GM18907 (cell line): ENCODE results near the gene ADGRV1.
"Not testable (repeated sequence)": the region's sequence is repeated elsewhere in the genome, so short reads cannot be mapped to it uniquely, and the experiment has no call there.

Source experiments
- ATAC-seq: cut with Tn5 transposase; IDR thresholded peaks from one replicate; pipeline ENCODE4 v1.9.1; 2021; ENCODE audit warnings: mild to moderate bottlenecking, moderate library complexity; ENCODE audit not compliant: unreplicated experiment

The ADGRV1 gene

DNA sequence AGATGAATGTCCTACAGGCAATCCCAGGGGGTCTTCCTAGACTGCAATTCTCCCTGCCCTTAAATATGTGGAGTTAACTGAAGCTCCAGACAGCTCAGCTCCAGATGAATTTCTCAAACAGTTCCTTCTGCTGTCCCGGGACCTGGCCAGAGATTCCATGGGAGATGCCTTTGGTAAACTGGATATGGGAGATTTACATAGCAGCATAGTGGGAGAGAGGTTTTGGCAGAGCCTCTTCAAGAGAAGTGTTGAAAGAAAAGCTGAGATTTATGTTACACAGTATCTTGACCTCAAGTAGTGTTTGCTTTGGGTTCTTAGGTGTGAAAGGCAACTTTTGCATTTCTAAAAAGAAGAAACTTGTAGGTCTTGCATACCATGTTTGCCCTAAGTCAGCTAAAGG lies 459.6 kb downstream of the ADGRV1 start:
- no peak for ATAC-seq

DNA sequence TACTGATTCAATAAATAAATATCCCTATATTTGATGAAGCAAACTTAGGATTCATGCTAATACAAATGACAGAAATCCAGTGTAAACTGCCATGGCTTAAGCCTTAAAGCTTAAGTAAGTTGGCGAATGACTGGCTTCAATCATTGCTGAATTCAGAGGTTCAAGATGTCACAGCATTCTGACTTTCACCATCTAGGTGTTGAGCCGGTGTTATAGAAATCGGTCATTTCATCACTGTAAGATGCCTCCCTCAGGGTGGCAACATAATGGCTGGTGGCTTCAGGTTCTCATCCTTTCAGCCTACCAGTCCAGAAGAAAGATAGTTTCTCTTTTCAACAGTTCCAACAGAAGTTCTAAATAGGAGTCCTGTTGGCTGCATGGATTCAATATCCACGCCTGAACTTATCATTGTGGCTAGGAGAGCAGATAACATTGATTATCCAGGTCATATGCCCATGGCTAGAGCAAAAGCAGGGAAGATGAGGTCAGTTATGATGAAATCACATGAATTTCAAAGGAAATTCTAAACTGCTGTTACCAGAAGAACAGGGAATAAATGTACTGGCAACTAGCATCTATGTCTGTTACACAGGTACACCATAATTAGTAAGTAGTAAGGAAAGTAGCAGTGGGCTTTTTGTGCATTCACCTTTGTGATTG lies 460.2 kb downstream of the ADGRV1 start:
- no peak for ATAC-seq

DNA sequence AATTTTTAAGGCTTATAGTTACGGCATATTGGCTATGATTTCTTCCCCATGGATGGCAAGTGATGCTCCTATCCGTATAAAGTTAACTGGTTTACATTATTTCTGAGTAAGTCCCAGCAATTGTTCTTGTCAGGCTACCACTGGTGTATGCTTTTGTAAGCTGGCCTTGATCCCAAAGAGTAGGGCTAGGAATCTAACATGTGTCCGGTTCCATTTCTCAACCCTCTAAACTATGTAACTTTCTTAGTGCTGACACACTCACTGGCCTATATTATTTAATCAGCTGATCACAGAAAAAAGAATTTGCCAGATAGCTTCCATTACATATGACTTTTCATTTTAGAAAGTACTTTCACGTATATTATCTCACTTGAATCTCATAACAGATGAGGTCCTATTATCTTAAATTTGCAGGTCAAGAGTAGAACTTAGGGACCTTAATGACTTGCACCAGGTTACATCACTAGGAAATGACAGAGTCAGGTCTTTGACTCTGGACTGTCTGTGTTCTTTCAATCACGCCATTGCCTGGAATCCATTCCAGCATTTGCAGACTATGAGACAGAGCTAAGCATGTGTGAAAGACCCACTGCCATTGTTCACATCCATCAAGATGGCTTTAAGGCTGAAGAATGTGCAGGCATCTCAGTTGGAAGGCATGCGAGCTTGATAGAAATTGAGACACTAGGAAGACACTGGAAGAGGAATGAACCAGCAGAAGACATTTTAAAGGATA lies 461.6 kb downstream of the ADGRV1 start:
- ATAC-seq: no peak

DNA sequence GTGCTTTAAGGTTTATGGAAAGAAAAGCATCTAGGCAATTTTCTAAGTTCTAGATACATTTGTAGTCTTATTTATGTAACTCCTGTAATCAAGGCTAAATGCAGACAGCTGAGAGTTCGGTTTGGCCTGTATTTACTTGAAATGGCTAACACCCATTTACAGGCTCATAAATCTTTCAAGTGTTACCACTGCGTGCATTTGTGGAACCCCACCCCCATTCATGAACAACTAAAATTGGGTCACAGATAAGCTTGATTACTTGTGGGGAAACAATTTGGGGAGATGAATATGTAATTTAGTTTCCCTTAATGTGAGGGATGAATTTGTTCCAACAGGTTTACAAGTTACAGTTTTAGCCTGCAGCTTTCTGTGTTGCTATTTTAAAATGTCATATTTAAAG lies 463.9 kb downstream of the ADGRV1 start:
- no peak for ATAC-seq

DNA sequence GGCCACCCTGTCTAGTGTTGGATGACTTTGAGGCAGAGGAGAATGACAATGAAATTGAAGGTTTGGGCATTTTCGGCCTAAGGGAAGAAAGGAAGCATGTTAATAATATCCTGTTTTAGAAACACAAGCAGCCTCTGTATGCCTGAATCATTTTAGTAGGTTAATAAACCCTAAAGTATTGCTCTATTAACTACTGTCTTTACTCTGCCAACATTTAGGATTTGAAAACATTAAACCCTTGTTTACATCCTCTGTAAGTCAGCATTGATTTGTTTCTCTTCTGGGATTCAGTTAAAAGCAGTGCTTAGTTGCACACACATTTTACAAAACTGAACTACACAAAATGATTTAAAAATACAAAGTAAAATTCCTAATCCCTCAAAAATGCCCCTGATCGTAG lies 465.6 kb downstream of the ADGRV1 start:
- ATAC-seq: no peak

DNA sequence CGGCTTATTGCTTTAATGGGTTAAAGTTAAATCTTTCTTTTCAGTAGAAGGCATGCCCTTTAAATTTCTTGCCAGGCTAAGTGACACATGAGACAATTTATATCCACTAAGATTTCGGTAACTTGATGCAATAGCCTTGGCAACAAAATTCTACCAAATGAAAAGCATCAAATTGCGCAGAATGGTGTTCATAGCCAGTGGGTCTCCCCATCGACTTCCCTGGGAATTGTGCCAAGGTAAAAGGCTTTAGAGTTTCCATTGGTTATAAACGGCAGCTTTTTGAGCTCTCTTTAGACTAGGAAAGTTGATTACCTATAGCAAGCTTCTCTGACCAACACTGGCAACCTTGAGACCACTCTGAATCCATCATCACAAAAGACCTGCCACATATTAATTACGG lies 466.1 kb downstream of the ADGRV1 start:
- ATAC-seq: no peak

DNA sequence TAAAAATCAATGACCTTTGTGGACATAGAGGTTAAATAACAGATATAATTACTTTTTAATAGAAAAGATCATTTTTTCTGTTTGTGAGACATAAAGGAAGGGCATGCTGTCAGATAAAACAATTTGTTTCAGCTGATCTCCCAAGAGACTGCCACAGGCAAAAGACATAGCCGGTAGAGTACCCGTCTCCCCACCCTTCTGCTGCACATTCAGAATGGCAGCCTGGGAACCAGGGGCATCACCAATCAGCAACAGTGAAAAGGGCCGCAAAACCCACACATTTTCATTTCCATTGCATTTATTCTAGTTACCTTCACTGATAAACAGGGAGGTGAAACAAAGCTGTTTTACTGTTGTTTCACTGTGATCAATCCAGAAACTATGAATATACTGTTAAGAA lies 466.9 kb downstream of the ADGRV1 start:
- ATAC-seq: no peak

DNA sequence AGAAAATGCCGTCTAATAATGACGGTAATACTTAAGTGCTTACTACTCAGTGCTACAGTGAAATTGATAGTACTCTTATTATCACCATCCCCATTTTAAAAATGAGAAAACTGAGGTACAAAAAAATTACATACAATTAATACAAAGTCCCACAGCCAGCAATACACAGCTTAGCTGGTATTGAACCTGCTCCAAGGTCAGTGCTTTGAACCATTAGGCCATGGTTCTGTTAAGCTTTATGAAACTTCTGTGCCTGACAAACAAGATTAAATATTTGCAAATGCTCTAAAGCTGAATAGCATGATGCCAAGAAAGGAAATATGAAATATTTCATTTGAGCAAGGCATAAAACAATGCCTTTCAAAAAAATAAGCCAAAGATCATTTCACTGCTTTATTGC lies 467.4 kb downstream of the ADGRV1 start:
- ATAC-seq: no peak

DNA sequence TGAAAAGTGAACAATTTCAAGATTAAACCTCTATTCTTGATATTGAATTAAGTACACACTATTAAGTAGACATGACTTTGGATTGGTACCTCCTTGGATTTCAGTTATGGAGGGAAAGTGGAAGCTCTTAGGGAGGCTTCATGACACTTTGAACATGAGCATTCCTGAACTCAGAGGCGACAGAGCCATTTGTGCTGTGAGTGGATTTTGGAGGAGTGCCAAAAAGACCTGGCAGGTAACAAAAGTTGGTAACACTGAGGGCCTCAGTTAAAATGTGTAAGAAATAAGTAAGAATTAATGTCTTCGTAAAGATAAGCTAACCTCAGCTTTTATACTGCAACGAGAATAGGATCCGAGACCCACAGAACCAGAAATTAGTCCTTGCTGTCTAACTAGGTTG lies 467.9 kb downstream of the ADGRV1 start:
- ATAC-seq: no peak

DNA sequence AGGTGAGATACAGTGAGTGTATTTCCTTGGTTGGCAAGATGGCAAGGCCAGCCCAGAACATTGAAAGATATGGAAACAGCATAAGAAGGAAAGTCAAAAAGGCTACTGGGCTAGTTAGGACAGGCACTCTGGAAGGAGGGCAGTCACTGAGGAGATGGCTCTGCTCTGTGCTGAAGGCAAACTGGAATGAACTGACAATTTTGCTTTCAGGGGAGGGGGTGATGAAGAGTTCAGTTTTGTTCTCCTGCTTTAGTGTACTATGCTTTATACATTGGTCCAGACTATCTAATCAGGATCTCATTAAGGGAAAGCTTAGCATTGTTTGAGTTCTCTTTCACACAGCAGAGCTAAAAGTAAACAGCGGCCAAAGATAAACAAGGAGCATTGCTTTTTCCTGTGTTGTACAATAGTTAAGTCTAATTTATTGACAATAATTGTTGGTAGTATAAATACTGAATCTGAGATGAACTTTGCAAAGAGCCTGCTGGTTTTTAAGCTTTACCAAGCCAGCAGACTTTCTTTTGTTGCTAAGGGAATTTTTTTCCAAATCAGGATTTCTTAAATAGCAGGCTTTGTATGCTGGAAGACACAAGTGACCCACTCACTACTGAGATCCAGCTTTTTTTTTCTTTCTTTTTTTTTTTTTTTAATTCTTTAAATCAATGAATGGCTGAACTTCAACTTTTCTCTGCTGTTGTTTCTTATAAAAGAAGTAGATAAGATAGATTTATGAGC lies 469.0 kb downstream of the ADGRV1 start:
- no peak for ATAC-seq

DNA sequence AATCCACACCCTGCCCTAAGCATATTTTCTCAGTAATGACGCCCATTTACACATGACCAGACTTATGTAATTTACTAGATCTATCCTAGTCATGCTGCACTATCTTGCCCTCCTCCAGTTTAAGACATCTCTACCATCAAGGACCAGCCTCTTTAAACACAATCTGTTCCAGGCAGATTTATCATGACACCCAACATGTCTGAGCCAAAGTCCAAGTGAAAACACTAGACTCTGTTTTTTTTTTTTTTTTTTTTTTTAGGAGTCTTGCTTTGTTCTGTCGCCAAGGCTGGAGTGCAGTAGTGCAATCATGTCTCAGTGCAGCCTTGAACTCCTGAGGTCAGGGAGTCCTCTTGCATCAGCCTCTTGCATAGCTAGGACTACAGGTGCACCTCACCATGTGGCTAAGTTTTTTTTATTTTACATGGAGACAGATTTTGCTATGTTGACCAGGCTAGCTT lies 469.9 kb downstream of the ADGRV1 start:
- no peak for ATAC-seq

DNA sequence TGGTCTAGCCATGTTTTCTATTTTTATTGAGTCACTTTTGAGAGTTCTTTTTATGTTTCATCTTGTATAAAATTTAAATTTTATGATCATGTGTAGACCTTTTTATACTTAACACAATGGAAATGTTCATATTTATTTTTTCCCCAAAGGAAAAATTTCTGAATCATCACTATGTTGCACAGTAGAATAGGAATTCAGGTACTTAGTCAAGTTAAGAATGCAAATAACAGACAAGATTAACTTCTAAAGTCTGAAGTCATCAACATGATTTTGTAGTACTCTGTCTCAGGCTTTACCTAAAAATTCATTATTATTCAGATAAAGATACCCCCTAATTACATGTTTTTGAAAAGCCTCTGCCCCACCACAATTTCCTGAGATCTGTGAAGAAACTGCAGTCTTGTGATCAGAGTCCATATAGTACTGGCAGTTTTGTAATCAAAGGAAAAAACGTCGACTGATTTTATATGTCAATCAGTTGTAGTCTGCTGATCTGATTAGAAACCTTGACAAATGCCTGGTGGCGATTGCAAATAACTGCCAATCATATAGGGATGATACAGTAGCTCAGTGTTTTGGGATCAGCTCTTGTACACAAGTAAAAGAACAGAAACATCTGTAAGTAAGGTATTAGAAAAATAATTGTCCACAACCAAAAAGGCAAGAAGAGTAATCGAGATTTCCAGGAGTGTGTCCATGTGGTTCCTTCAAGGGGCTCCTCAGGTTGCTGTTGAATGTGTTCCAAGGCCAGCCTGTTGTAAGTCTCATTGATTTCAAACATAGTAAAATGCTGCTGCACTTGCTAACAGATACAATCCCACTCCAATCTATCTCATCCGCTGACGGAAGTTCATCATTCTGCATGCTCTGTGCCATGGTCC lies 472.2 kb downstream of the ADGRV1 start:
- ATAC-seq: no peak

DNA sequence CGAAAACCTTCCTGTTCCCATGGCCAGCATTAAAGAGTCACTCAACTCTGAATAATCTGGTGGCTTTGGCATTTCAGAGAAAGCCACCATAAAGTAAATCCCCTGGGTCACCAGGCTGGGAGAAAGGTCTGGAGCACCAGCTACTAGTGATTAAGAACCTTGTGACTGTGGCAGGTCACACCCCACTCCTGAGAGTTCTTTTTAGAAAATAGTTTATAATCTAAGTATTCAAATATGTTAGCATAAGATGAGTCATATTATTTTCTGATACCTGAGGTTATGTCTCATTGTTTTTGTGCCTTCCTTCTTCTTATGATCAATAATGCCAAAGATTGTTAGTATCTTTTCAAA lies 472.8 kb downstream of the ADGRV1 start:
- ATAC-seq: no peak

DNA sequence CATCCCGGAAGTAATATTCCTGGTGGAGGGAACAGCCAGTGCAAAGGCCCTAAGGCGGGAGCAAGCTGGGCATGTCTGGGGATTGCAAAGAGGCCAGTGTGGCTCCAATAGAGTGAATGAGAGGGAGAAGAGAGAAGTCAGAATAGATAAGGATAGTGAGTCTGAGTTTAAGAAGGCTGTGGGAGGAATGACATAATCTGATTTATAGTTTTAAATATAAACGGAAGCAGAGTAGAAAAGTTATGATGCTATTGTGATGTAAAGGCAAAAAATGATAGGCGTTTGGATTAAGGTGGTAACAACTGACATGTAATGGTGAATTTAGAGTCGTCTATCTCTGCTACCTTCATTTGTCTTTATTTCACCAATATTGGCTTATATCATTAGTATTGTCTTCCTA lies 473.5 kb downstream of the ADGRV1 start:
- no peak for ATAC-seq

DNA sequence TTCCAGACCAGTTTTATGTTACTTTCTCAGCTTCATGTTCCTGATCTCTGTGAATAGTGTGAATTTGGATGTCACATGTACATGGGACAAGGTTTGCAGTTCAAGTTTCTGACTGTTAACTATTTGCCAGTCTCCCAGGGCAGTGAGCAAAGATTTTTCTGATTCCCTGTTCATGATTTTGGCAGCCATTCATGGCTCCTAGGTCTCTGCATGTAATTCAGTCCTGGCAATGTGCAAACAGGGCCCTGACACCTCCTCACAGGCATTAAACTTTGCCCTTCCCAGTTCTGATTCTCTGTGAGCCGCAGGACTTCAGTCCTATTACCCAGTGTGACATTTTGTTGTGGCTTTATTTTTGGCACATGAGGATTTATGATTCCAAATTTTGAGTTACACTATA lies 474.8 kb downstream of the ADGRV1 start:
- ATAC-seq: no peak

DNA sequence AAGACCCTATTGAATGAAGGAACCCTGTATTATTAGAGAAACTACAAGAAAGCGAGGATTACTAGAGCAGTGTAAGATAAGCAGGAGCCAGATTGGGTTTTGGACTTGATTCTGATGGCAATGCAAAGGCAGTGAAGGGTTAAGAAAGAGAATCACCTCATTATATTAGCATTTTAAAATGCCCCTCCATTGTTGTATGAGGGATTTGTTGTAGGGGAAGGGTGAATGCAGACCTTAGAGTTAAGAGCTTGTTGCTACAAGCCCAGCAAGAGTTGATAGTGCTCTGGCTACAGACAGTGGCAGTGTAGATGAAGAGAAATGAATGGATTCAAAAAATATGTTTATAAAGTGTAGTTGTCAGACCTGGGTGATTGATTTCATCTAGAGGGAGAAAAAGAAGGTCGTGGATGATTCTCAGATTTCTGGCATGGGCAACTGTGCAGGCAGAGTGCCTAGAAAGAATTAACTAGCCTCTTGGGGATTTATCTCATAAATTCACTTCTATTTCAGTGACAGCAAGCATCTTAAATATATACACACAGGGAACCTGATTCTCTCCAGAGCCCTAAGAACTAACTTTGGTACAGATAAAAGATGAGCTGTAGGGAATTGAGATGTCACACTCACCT lies 479.7 kb downstream of the ADGRV1 start:
- no peak for ATAC-seq

DNA sequence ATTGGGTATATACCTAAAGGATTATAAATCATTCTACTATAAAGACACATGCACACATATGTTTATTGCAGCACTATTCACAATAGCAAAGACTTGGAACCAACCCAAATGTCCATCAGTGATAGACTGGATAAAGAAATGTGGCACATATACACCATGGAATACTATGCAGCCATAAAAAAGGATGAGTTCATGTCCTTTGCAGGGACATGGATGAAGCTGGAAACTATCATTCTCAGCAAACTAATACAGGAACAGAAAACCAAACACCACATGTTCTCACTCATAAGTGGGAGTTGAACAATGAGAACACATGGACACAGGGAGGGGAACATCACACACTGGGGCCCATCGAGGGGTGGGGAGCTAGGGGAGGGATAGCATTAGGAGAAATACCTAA lies 482.5 kb downstream of the ADGRV1 start:
- not testable (repeated sequence) for ATAC-seq

DNA sequence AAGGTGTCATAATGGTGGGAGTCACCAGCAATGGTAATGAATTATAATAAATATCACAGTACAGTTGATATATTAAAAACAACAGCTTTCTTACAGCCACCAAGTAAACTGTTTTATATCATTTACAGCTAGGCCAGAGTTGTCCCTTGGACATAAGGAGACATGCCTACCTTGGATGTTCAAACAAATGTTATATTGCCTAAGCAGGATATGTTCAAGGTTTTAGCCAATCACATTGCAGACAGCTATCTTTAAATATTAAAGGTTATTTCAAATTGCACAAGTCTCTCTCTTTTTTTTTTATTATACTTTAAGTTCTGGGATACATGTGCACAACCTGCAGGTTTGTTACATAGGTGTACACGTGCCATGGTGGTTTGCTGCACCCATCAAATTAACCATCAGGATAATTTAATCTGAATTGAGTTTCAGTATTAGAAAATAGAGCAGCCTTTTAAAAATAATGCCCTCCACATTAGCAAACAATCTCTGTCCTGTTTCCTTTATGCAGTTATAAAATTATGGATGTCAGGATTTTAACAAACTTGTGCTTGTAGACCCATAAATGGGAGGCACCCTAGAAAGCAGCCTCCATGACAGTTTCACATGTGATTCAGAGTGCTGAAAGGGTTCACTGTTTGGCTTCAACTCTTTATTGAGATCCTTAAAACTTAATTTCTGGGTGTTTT lies 483.8 kb downstream of the ADGRV1 start:
- no peak for ATAC-seq

DNA sequence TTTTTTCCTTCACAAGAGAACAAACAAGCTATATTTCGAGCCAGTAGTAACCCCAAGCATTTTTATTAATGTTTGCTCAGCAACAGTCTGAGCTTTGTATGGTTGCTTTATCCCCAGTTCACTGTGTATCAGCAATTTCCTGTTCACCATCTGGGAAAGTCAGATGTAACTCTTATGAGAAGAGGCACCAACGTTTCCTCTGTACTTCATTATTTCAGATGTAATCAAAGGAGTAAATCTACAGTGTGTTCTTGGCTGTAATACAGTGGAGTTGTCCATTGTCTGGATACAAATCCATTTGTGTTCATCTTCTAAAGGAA lies 484.3 kb downstream of the ADGRV1 start:
- ATAC-seq: no peak

DNA sequence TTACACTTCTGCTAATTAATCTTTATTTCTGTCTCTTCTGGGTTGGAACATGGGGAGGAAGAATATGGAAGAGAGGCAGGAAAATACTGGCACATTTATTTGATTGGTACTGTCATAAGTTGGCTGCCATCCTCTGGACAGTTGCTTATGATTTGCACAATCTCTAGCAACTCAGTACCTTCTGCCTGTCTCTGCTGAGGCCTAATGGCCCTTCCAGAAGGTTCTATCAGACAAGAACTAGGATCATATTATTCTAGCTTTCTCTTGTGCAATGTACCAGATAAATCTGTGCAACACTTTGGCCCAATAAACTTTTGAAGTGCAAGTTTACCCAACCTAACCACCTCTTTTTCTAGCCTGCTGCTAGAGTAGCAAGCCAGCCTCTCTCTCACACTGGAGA lies 489.5 kb downstream of the ADGRV1 start:
- ATAC-seq: no peak
